Small intestine (tissue), 7 donors: ENCODE results near the gene ELAVL4. TPM values are rescaled to one million over a fixed set of nuclear protein-coding genes. Genes with fewer than 3 reads are reported as not detected.
"Not testable (repeated sequence)": the region's sequence is repeated elsewhere in the genome, so short reads cannot be mapped to it uniquely, and the experiment has no call there.

Experiments used
- DNase-seq, 2 donors: peaks; one replicate each; pipeline versions ENCODE4 v3.0.0 to v3.0.0-alpha.2; 2013
- FAIRE-seq: peaks from 2 replicates; lab custom pipeline; 2012; peaks lifted over from hg19 to GRCh38; lab: Jason Lieb, UNC
- H3K27ac ChIP-seq, 3 donors: one replicate each; pipeline ENCODE4 v1.5.1; 2013; ENCODE audit warnings: low read length in 2 of 3, mild to moderate bottlenecking in 2 of 3, control low read depth in 1 of 3, inconsistent platforms in 1 of 3, low read depth in 1 of 3, moderate library complexity in 1 of 3
- H3K27me3 ChIP-seq, 3 donors: one replicate each; pipeline ENCODE4 v1.6.1; 2013; ENCODE audit warnings: low read length in 3 of 3, inconsistent platforms in 1 of 3; ENCODE audit not compliant: control insufficient read depth in 3 of 3, insufficient read depth in 3 of 3
- H3K36me3 ChIP-seq, 3 donors: one replicate each; pipeline ENCODE4 v1.6.1; 2013; ENCODE audit warnings: low read length in 3 of 3, inconsistent platforms in 1 of 3, low read depth in 1 of 3, mild to moderate bottlenecking in 1 of 3, moderate library complexity in 1 of 3; ENCODE audit not compliant: control insufficient read depth in 3 of 3, insufficient read depth in 2 of 3
- H3K4me1 ChIP-seq, 3 donors: one replicate each; pipeline ENCODE4 v1.6.1; 2013; ENCODE audit warnings: low read length in 2 of 3, inconsistent platforms in 1 of 3, low read depth in 1 of 3, mild to moderate bottlenecking in 1 of 3, moderate library complexity in 1 of 3; ENCODE audit not compliant: control insufficient read depth in 3 of 3, insufficient read depth in 2 of 3
- H3K4me3 ChIP-seq, 3 donors: one replicate each; pipeline ENCODE4 v1.5.1; 2013; ENCODE audit warnings: low read length in 3 of 3, control low read depth in 1 of 3, inconsistent platforms in 1 of 3, low read depth in 1 of 3, mild to moderate bottlenecking in 1 of 3, moderate library complexity in 1 of 3
- H3K9me3 ChIP-seq, 2 donors: one replicate each; pipeline ENCODE4 v1.6.1; 2013; ENCODE audit warnings: low read depth in 1 of 2, low read length in 1 of 2; ENCODE audit not compliant: control insufficient read depth in 2 of 2, insufficient read depth in 1 of 2
- WGBS, 3 donors: extraction: QIAGEN DNeasy Blood & Tissue Kit; methylation state at CpG; one replicate each; pipeline ENCODE4 v1.1.7; 2013; 5-methylcytosine and 5-hydroxymethylcytosine counted together
- polyA plus RNA-seq, 4 donors: library from polyadenylated mRNA; stranded (reverse) in 3 of 4; unstranded in 1 of 4; fragments of 200-250 nt in 3 of 4; fragments of 120-200 nt in 1 of 4; gene quantifications; one replicate each; pipeline versions ENCODE4 v1.2.1 to v1.2.3, GENCODE V29; 2013
- donor health status: healthy with polysubstance abuse.
- donor health status: control.
- donor health status: control.
- donor health status: Bipolar disorder and iron deficiency.
- donor health status: healthy.

The ELAVL4 gene
- polyA plus RNA-seq, 4 donors, result 2.2 to 7.5 TPM; not detected in 2

DNA sequence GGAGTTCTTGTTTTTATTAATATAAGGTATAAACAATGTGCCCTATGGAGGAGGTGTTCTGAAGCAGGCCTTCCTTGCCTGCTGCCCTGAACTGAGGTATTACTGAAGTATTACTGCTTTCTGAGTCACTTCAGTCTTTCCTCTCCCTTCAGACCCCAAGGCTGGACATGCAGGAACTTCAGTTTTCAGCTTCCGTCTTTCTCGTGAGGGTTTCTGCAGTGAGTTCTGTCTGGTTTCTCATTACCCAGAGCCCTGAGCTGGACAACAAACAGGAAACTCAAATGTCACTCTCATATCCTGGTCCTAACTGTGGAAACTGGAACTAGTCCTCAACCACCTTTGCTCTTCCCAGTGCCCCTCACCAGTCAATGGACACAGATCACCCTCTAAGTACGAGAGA is 46.8 kb downstream of the ELAVL4 start:
- no peaks in the 10 kb centered on the region for H3K27me3 ChIP-seq
- no peaks in the 10 kb centered on the region for H3K4me1 ChIP-seq
- no peak for DNase-seq
- H3K36me3 ChIP-seq, result peaks cover 0 to 2% (median 0%) of the 10 kb centered on the region in 3 donors
- no peak overlapping the region for H3K4me3 ChIP-seq
- H3K27ac ChIP-seq, result no peak overlapping the region
- H3K9me3 ChIP-seq, result no peaks in the 10 kb centered on the region
- FAIRE-seq, result no peak
- WGBS, 3 donors, result 66 to 81% (median 79%) methylated on average over 3 of the region's 3 CpGs

DNA sequence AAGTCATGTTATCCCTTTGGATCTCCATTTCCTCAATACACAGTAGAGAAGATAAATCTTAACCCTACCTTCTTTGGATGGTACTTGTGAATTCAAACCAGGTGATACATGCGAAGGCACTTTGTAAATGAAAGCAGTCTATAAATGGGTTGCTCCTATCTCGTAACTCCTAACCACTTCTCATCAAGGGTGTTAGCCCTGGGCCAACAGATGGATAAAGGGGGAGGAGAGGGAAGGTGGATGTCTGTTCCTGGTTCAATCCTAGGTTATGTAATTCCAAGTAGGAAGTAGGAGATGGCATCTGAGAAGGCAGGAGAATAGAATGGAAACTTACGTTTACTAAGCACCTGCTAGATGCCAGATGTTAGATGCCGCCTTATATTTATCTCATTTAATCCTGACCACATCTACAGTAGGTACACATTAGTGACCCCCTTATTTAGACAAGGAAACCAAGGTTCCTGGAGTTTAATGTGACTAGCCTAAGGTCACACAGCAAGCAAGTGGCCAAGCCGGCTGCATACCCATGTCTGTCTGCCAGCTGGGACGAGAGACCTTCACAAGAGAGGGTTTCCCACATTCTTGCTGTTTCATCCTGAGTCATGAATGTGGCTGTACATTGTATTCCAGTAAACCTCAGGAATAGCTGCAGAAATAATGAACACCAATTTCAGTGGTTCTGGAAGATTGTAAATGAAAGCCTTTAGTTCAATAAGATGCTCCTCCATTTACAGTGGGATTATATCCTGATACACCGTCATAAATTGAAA is 47.7 kb downstream of the ELAVL4 start:
- no peaks in the 10 kb centered on the region for H3K27me3 ChIP-seq
- H3K4me1 ChIP-seq, result no peaks in the 10 kb centered on the region
- peaks cover 0 to 2% (median 0%) of the 10 kb centered on the region in 3 donors for H3K36me3 ChIP-seq
- no peaks in the 10 kb centered on the region for H3K9me3 ChIP-seq
- no peak for DNase-seq
- no peak for FAIRE-seq
- WGBS, 3 donors, result 82 to 85% (median 83%) methylated on average over 7 of the region's 7 CpGs
- no peak overlapping the region for H3K27ac ChIP-seq
- H3K4me3 ChIP-seq, result no peak overlapping the region

- Histone ChIP-seq H3K4me1 (no peaks in the 10 kb centered on the region), H3K27me3 (no peaks in the 10 kb centered on the region), H3K27ac (no peak overlapping the region), H3K36me3 (peaks cover 0 to 2% (median 0%) of the 10 kb centered on the region in 3 donors), H3K9me3 (no peaks in the 10 kb centered on the region), H3K4me3 (no peak overlapping the region)
- 52 to 65% (median 55%) methylated on average over 3 of the region's 3 CpGs for WGBS, 3 donors
- DNase-seq (no peak), FAIRE-seq (no peak)
These were observed 48.7 kb downstream of the ELAVL4 start for GRCh38 chr1:50157306-50157941.

DNA sequence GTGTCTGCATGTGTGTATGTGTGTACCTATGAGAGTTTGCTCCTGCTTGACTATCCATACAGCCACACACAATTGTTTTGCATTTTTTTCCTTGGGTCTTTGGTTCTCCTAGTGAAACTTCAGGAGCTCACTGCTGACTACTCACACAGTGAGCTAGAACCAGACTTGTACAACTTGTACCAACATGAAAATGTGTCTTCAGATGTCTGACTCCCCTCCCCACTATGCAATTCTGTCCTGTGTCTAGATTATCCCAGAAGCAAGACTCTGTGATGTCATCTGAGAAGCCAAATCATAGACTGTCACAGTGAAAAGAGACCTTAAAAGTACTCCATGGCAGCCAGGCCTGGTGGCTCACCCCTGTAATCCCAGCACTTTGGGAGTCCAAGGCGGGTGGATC is 49.7 kb downstream of the ELAVL4 start:
- WGBS, 3 donors, result 84 to 91% (median 89%) methylated on average over 1 of the region's 1 CpG
- FAIRE-seq, result no peak
- no peaks in the 10 kb centered on the region for H3K9me3 ChIP-seq
- H3K27ac ChIP-seq, result no peak overlapping the region
- no peak for DNase-seq
- no peaks in the 10 kb centered on the region for H3K27me3 ChIP-seq
- H3K4me1 ChIP-seq, result no peaks in the 10 kb centered on the region
- H3K36me3 ChIP-seq, result peaks cover 0 to 2% (median 0%) of the 10 kb centered on the region in 3 donors
- no peak overlapping the region for H3K4me3 ChIP-seq

DNA sequence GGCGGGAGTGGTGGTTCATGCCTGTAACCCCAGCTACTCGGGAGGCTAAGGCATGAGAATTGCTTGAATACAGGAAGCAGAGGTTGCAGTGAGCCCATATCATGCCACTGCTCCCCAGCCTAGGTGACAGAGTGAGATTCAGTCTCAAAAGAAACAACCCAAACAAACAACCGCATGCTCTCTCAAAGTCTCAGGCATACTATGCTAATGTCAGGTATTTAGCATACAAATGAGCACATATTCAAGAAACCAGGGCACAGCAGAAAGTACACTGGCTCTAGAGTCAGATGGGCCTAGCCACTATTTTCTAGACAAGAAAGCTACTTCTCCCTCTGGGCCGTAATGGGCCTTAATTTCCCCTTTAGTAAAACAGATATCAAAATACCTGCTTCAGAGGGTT is 55.0 kb downstream of the ELAVL4 start:
- no peak overlapping the region for H3K27ac ChIP-seq
- H3K4me1 ChIP-seq, result no peaks in the 10 kb centered on the region
- 84 to 85% (median 85%) methylated on average over 4 of the region's 4 CpGs for whole genome bisulfite sequencing, 3 donors
- DNase-seq (no peak), FAIRE-seq (no peak)
- H3K9me3 ChIP-seq, result no peaks in the 10 kb centered on the region
- no peak overlapping the region for H3K4me3 ChIP-seq
- no peaks in the 10 kb centered on the region for H3K36me3 ChIP-seq
- H3K27me3 ChIP-seq, result no peaks in the 10 kb centered on the region

DNA sequence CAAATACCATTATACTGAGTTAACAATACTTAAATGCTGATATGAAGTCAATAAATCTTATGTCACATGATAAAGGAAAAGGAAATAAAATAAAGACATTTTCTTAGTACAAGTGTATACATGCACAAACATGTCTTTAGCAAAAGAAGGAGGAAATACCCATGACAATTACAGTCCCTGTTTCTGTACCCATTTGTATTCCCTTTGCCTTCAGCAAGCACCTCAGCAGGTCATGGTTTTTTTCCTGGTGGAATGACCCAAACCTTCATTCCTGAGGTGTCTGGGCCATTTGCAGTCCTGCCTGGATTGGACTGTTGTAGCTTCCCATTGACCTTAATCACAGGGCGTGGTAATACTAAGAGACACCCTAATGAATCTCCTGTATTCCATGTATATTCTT is 57.6 kb downstream of the ELAVL4 start:
- not testable (repeated sequence) for H3K4me1 ChIP-seq, H3K4me3 ChIP-seq, H3K27me3 ChIP-seq, H3K9me3 ChIP-seq, FAIRE-seq, H3K27ac ChIP-seq, H3K36me3 ChIP-seq, DNase-seq
- WGBS, 3 donors, result 80 to 100% (median 87%) methylated on average over 1 of the region's 1 CpG

- Histone ChIP-seq H3K9me3 (no peaks in the 10 kb centered on the region), H3K4me1 (no peaks in the 10 kb centered on the region), H3K27ac (no peak overlapping the region), H3K27me3 (no peaks in the 10 kb centered on the region), H3K4me3 (no peak overlapping the region), H3K36me3 (no peaks in the 10 kb centered on the region)
- WGBS, 3 donors, result 57 to 73% (median 66%) methylated on average over 1 of the region's 1 CpG
- no peak for DNase-seq
- FAIRE-seq, result no peak
These were observed 63.6 kb downstream of the ELAVL4 start for GRCh38 chr1:50172299-50172698.

DNA sequence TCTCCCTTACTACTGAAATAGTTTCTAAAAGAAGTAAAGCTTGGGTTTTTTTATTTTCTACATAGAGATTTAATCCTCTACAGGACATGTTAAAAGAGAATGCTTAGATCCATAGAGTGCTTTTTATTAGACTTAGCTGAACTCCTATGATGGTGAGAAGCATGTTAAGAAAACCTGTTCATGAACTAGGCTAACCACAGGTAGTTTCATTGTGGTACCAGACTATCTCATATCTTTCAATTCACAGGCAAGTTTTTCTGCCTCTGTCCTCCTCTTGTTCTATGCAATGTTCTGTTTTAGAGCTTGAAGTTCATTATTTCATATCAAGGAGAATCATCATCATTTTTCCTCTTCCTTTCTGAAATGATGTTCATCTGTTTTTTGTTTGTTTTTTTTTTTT is 65.4 kb downstream of the ELAVL4 start:
- H3K27ac ChIP-seq, result no peak overlapping the region
- H3K27me3 ChIP-seq, result no peaks in the 10 kb centered on the region
- no peak for FAIRE-seq

More for the DNA sequence above, 65.4 kb downstream of the ELAVL4 start:
- no peak for DNase-seq
- Histone ChIP-seq H3K9me3 (no peaks in the 10 kb centered on the region), H3K4me1 (no peaks in the 10 kb centered on the region), H3K4me3 (no peak overlapping the region), H3K36me3 (no peaks in the 10 kb centered on the region)
